Endothelial cell of umbilical vein (primary cell): ENCODE results near the gene DBNL. TPM values are rescaled to one million over a fixed set of nuclear protein-coding genes. Genes with fewer than 3 reads are reported as not detected.
A peak's percentile ranks its signal among the peaks of the same experiment; 100 is the strongest.

Experiments
- BruUV-seq: library from RNA; stranded (reverse); fragments of 400-500 nt; replicated peaks from 2 replicates; lab custom pipeline; 2021; lab: Mats Ljungman, UMichigan
- CTCF ChIA-PET: fragments of 300-600, 350-600 bp; sonication (Branson Sonifier 250); formaldehyde crosslinking; loops from one replicate; lab custom pipeline; 2021; ENCODE audit warnings: antibody characterized with exemption, inconsistent platforms; lab: Charles Lee
- POLR2A ChIA-PET: fragments of 300-600, 350-600 bp; sonication (Branson Sonifier 250); formaldehyde crosslinking; loops from one replicate; lab custom pipeline; 2021; ENCODE audit warnings: antibody characterized with exemption, inconsistent platforms; lab: Charles Lee
- DNase-seq: peaks from one replicate; pipeline ENCODE4 v3.0.0-alpha.2; 2011; ENCODE audit warnings: low read depth, low spot score
- FAIRE-seq: peaks from 2 replicates; lab custom pipeline; 2011; peaks lifted over from hg19 to GRCh38; lab: Jason Lieb, UNC
- H2AFZ ChIP-seq: 2 replicates; pipeline ENCODE4 v1.6.0; 2012; ENCODE audit warnings: low read depth, low read length, control low read depth, inconsistent platforms
- H3K27ac ChIP-seq: 2 replicates; pipeline ENCODE4 v1.5.1; 2011; ENCODE audit warnings: low read depth, mild to moderate bottlenecking, control low read depth, low read length, moderate library complexity; ENCODE audit not compliant: insufficient read depth
- H3K27me3 ChIP-seq, 2 experiments: 2 replicates each; pipeline versions ENCODE4 v1.6.0 to v1.6.1; 2011; ENCODE audit warnings: low read length in 2 of 2, mixed read lengths in 1 of 2; ENCODE audit not compliant: control insufficient read depth in 2 of 2, insufficient read depth in 2 of 2
- H3K36me3 ChIP-seq, 2 experiments: 2 replicates in 1 of 2; 3 replicates in 1 of 2; pipeline ENCODE4 v1.5.1; 2011; ENCODE audit warnings: low read length in 2 of 2, mild to moderate bottlenecking in 1 of 2, moderate library complexity in 1 of 2; ENCODE audit not compliant: control insufficient read depth in 2 of 2, insufficient read depth in 2 of 2; ENCODE audit errors: extremely low read depth in 1 of 2
- H3K4me1 ChIP-seq: 3 replicates; pipeline ENCODE4 v1.5.1; 2011; ENCODE audit warnings: mild to moderate bottlenecking, low read length; ENCODE audit not compliant: control insufficient read depth, insufficient read depth; ENCODE audit errors: extremely low read depth
- H3K4me2 ChIP-seq: 2 replicates; pipeline ENCODE4 v1.6.1; 2011; ENCODE audit warnings: low read length, control low read depth, mixed read lengths; ENCODE audit not compliant: insufficient read depth
- H3K4me3 ChIP-seq, 3 experiments: fragments of 200-600 bp in 1 of 3; sonication (generic), shearing (Covaris generic) in 1 of 3; replicated peaks in 1 of 3; 2 replicates each; pipeline ENCODE4 v1.5.1; 2011 to 2016; ENCODE audit warnings: control low read depth in 3 of 3, low read length in 3 of 3, mild to moderate bottlenecking in 2 of 3, inconsistent platforms in 1 of 3, low read depth in 1 of 3, moderate library complexity in 1 of 3; ENCODE audit not compliant: insufficient read depth in 1 of 3
- H3K79me2 ChIP-seq: 2 replicates; pipeline ENCODE4 v1.6.0; 2012; ENCODE audit warnings: low read length, inconsistent platforms; ENCODE audit not compliant: control insufficient read depth, insufficient read depth
- H3K9ac ChIP-seq: replicated peaks from 2 replicates; pipeline ENCODE3; 2011; ENCODE audit warnings: low read length, control low read depth; ENCODE audit not compliant: insufficient read depth; ENCODE audit errors: extremely low read depth
- H3K9me1 ChIP-seq: replicated peaks from 3 replicates; pipeline ENCODE4 v1.6.0; 2011; ENCODE audit warnings: mild to moderate bottlenecking, low read length; ENCODE audit not compliant: control insufficient read depth, insufficient read depth; ENCODE audit errors: extremely low read depth
- H3K9me3 ChIP-seq: replicated peaks from 2 replicates; pipeline ENCODE4 v1.5.1; 2012; ENCODE audit warnings: low read length, inconsistent platforms; ENCODE audit not compliant: control insufficient read depth, insufficient read depth
- H4K20me1 ChIP-seq: replicated peaks from 2 replicates; pipeline ENCODE3; 2011; ENCODE audit warnings: mild to moderate bottlenecking, low read length; ENCODE audit not compliant: control insufficient read depth, insufficient read depth; ENCODE audit errors: extremely low read depth
- EZH2 ChIP-seq: IDR thresholded peaks from 2 replicates; pipeline ENCODE4 v1.6.1; 2012; ENCODE audit warnings: borderline replicate concordance, low read depth, mild to moderate bottlenecking, moderate library complexity, low read length, inconsistent platforms; ENCODE audit not compliant: severe bottlenecking
- FOS ChIP-seq: IDR thresholded peaks from 2 replicates; pipeline ENCODE4 v1.6.1; 2011; ENCODE audit warnings: mild to moderate bottlenecking, low read length, moderate library complexity, borderline replicate concordance; ENCODE audit not compliant: insufficient read depth
- GATA2 ChIP-seq: IDR thresholded peaks from 2 replicates; pipeline ENCODE4 v1.7.0; 2011; ENCODE audit warnings: low read depth, mild to moderate bottlenecking, moderate library complexity, mixed read lengths, low read length; ENCODE audit not compliant: insufficient read length, insufficient read depth
- JUN ChIP-seq: IDR thresholded peaks from 2 replicates; pipeline ENCODE4 v1.6.1; 2011; ENCODE audit warnings: borderline replicate concordance, low read depth; ENCODE audit not compliant: insufficient read length, insufficient read depth
- MYC ChIP-seq: IDR thresholded peaks from one replicate; pipeline ENCODE4 v1.6.1; 2011; ENCODE audit warnings: mild to moderate bottlenecking, low read depth, low read length
- POLR2A ChIP-seq: IDR thresholded peaks from 2 replicates; pipeline ENCODE4 v1.6.1; 2012; ENCODE audit warnings: low read depth, mild to moderate bottlenecking, control low read depth, low read length
- POLR2AphosphoS5 ChIP-seq: IDR thresholded peaks from 2 replicates; pipeline ENCODE4 v1.6.1; 2012; ENCODE audit warnings: low read depth, mild to moderate bottlenecking, control low read depth, low read length, moderate library complexity; ENCODE audit not compliant: insufficient read depth
- dilution Hi-C: fragments of 300-500 bp; cut with MboI; formaldehyde crosslinking; loops from one replicate; pipeline ENCODE4 v1.15.0; 2019; ENCODE audit warnings: low sequenced_read_pairs; ENCODE audit not compliant: extremely low pct_ligation_motif_present
- intact Hi-C: fragments of 100-400 bp; cut with micrococcal nuclease; formaldehyde crosslinking; loops from one replicate; pipeline ENCODE4 v1.10.0; 2022
- polyA plus RNA-seq, 4 experiments: library from polyadenylated mRNA; depleted of rRNA in 3 of 4; stranded (reverse) in 3 of 4; unstranded in 1 of 4; fragments of >200 nt; gene quantifications; 2 replicates each; pipeline versions ENCODE4 v1.2.1 to v1.2.3, GENCODE V29; 2011 to 2012; ENCODE audit warnings: missing spikeins in 1 of 4
- total RNA-seq: library from RNA; stranded (reverse); gene quantifications from 2 replicates; pipeline ENCODE4 v1.2.3, GENCODE V29; 2021
- TF ChIP-seq, protein P1 (sequence below): IDR thresholded peaks from 2 replicates; pipeline ENCODE4 v1.6.1; 2011; ENCODE audit not compliant: insufficient read depth, insufficient read length
- TF ChIP-seq, protein P2 (sequence below), 2 donors: IDR thresholded peaks; 1 replicate in 1 of 2; 2 replicates in 1 of 2; pipeline ENCODE4 v1.5.1; 2011; ENCODE audit warnings: low read length in 2 of 2, mild to moderate bottlenecking in 2 of 2, moderate library complexity in 2 of 2, control low read depth in 1 of 2, inconsistent platforms in 1 of 2, low read depth in 1 of 2; ENCODE audit not compliant: insufficient read depth in 1 of 2; ENCODE audit errors: extremely low read depth in 1 of 2

DBNL gene
- total and polyA plus RNA-seq, 2 donors (not counting 3 experiments of a cell fraction or from before 2014, with no cell fraction given) = 94.0 to 123 TPM

DNA sequence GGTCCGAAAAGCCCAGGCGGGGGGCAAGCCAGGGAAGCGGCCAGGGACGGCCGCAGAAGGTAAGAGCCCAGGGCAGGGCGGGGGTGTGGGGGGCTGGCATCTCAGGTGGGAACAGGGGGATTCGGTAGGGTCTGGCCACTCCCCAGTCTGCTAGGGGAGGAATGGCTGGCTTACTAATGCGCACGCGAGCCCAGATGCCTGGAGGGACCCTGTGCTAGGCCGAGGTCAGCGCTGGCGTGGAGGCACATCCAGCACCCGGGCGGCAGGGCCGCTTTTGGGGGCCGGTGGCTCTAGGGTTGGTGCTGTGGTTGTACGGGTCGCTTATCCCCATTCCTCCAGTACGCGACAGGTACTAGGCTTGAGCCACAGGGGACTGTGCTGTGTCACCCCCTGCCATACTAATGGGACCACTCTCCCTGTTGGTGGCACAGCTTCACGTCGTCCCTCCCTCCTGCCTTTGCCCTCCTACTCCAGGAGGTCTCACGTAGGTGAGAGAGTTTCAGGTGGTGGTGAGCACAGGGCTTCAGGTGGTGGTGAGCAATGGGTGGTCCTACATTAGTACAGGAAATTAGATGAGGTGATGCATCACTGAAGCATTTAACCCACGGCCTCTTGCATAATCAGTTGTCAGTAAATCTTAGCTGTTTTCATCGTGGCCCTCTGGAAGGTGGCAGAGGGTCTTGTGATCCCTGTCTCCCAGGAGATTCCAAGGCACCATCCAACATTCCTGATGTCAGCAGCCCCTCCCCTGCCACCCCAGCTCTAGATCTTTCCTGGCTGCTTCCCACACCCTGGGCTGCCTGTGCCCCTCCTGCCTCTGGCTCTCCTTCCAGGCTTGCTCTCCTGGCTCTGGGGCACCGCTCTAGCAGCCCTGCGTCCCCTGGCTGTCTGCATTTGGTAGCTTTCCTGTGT lies 60.6 kb downstream of the DBNL start:
- Histone ChIP-seq H3K27ac (no peak overlapping the region), H3K9me3 (no peaks in the 10 kb centered on the region), H3K4me3 (peak overlapping the region; percentile 9 to 76 (median 59)), H3K79me2 (peaks cover 5% of the 10 kb centered on the region), H3K4me2 (peak overlapping the region; percentile 9), H3K36me3 (no peaks in the 10 kb centered on the region), H2AFZ (peak overlapping the region; percentile 52), H3K4me1 (peaks cover 3% of the 10 kb centered on the region), H4K20me1 (no peaks in the 10 kb centered on the region), H3K9ac (peak overlapping the region; percentile 23), H3K9me1 (no peaks in the 10 kb centered on the region), H3K27me3 (no peaks in the 10 kb centered on the region)
- POLR2A ChIA-PET = no interaction called here
- DNase-seq (no peak), FAIRE-seq (peak; percentile 43)
- dilution Hi-C loops (no loop called here), intact Hi-C loops (loop anchor here (2.0 kb wide), 2 partner anchors 18 to 22 kb away; partner anchors contain the start of genes POLD2 and POLM)
- no TSS peak for BruUV-seq
- CTCF ChIA-PET = interaction anchor here (1.2 to 2.8 kb wide), 5 partner anchors 11 to 33 kb away, joined by 3 to 17 read pairs (median 6); partner anchors contain the start of gene POLD2
- TF ChIP-seq POLR2AphosphoS5 (no peak), EZH2 (no peak), JUN (no peak), MYC (no peak), FOS (no peak), POLR2A (no peak), GATA2 (no peak)
- TF ChIP-seq, protein P1, sequence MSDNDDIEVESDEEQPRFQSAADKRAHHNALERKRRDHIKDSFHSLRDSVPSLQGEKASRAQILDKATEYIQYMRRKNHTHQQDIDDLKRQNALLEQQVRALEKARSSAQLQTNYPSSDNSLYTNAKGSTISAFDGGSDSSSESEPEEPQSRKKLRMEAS = no peak
- TF ChIP-seq, protein P2, sequence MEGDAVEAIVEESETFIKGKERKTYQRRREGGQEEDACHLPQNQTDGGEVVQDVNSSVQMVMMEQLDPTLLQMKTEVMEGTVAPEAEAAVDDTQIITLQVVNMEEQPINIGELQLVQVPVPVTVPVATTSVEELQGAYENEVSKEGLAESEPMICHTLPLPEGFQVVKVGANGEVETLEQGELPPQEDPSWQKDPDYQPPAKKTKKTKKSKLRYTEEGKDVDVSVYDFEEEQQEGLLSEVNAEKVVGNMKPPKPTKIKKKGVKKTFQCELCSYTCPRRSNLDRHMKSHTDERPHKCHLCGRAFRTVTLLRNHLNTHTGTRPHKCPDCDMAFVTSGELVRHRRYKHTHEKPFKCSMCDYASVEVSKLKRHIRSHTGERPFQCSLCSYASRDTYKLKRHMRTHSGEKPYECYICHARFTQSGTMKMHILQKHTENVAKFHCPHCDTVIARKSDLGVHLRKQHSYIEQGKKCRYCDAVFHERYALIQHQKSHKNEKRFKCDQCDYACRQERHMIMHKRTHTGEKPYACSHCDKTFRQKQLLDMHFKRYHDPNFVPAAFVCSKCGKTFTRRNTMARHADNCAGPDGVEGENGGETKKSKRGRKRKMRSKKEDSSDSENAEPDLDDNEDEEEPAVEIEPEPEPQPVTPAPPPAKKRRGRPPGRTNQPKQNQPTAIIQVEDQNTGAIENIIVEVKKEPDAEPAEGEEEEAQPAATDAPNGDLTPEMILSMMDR (IDR thresholded peaks at IDR 0.05; ENCODE audit: extremely low read depth in 1 of 2, insufficient read depth in 1 of 2, low read depth in 1 of 2, low read length in 2 of 2) = no peak
